HG02678 (cell line): ENCODE measurements around the gene EXD3.
"Not testable (repeated sequence)": the region's sequence is repeated elsewhere in the genome, so short reads cannot be mapped to it uniquely, and the experiment has no call there.

Experiments
- ATAC-seq: cut with Tn5 transposase; IDR thresholded peaks from one replicate; pipeline ENCODE4 v1.9.1; 2021; ENCODE audit warnings: mild to moderate bottlenecking, moderate library complexity; ENCODE audit not compliant: unreplicated experiment

EXD3 gene

GRCh38 chr9:137459601-137460362, 36.8 kb upstream of the EXD3 start:
- ATAC-seq, result no peak

DNA sequence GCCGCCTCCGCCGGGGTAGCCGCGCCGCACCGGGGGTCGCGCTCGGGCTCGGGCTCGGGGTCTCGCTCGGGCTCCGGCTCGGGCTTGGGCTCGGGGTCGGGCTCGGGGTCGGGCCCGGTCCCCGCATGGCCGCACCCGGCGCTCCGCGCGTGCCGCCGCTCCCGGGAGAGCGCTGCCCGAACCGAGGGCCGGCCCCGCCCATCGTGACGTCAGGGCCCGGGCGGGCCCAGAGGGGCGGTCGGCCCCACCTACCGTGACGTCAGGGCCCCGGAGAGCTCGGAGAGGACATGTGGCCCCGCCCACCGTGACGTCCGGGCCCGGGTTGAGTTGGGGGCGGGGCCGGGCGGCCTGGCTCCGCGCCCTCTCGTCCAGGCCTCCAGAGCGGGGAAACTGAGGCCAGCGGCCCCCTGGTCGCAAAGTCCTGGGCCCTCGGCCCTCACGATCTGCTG, 36.2 kb upstream of the EXD3 start, which contains the start of gene NSMF:
Gene NSMF, minus strand, starts transcription at position 183 of the 449 bp plus-strand sequence. CDS start 232 bp downstream, outside the sequence.
- ATAC-seq, result peak; percentile 72

DNA sequence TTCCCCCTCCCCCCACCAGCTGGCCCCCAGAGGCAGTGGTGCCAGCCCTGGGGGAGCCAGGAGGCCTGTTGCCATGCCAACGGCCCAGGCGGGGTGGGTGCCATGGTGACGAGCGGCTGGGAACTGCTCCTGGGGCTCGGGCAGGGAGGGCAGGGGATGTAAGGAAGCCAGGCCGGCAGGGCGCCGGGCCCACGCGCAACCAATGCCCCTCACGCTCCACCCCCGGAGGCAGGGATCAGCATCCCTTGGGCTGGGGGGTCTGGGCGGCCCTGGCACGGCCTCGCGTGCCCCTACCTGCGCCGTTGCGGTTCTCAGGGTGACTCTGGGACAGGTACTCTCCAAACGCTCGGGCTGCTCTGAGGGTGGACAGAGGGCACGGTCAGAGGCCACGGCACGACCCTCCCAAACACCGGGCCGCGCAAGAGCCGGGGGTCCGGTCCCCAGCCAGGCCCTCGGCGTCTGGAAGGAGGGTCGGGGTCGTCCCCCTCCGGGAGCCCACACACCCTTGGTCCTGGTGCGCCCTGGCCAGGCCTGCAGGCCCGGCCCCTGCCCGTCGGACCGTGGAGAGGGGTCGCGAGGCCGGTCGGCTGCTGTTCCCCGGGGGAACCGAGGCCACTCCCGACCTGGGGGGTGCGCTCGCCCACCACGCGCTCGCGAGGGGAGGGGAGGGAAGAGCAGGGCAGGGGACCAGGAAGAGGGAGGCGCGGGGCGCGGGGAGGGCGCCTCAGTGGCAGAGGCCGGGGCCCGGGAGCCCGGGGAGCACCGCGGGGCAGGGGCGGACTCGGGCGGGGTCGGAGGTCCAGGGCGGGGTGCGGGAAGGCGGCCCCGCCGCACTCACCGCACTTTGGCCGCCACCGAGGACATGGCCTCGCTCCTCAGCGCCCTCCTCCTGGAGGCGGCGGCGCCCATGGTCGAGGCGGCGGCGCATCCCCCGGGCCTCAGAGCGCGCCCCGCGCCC, 35.5 kb upstream of the EXD3 start:
- peak; percentile 16 for ATAC-seq

GRCh38 chr9:137457406-137458193, 34.6 kb upstream of the EXD3 start:
- ATAC-seq, result no peak

- no peak for ATAC-seq
These were observed 34.0 kb upstream of the EXD3 start for GRCh38 chr9:137456864-137457405.

DNA sequence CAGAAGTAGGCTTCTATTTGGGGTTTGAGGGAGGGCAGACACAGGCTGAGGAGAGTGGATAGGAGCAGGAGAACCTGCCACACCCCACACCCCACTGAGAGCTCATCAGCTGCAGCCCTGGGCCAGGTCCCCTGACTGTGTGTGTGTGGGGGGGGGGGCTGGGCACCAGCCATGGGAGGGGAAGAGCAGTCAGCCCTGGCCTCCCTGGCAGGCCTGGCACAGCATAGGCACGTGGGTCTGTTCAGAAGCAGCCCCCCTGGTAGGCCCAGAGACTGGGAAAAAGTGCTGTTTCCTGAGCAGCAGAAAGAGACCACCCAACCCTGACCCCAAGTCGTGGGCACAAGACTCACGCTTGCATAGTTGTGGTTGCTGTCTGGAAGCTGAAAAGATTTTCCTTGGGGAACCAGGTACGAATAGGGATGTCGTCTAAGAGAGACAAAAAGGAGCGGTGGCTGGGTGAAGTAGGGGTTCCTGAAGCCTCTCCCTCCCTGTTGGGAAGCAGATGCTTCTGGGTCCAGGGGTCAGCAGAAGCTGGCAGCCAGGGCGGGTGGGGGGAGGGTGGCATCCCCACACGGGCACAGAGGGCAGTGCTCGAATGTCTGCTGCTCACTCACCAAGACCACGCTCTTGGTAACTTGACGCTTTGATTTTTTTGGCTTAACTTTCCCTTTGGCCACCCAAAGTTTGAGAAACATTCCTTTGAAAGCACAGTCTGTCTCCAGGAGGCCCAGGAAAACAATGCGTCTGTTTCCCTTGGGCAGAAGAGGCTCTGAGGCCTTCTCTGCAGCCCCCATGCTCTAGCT, 33.3 kb upstream of the EXD3 start:
- ATAC-seq, result no peak

DNA sequence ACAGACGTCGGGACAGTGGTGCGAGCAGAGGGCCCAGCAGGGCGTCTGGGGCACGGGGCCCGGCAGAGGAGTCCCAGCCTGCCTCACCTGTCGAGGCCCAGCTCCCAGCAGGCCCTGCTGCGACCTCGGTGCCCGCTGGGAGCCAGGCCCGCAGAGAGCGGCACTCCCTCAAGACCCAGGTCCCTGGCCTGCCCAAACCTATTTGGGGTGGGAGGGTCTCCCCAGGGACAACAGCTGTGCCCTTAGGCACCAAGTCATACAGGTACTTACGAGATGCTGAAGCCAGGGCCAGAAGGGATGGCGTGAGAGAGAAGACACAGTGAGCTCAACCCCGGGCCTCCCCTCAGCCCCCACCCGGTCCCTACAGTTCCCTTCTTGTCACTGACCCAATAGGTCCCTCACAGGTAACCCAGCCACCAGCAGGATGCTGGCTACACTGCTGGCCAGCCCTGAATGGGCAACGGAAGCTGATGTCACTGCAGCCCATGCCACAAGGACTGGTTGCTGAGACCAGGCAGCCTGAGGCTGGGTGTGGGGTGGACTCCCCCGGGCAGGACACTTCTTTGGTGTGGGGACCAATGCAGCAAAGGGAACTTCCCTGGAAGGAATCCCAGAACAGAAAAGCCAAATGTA, 32.5 kb upstream of the EXD3 start:
- ATAC-seq, result no peak

- ATAC-seq, result no peak
These were observed 31.8 kb upstream of the EXD3 start for GRCh38 chr9:137454597-137455358.

DNA sequence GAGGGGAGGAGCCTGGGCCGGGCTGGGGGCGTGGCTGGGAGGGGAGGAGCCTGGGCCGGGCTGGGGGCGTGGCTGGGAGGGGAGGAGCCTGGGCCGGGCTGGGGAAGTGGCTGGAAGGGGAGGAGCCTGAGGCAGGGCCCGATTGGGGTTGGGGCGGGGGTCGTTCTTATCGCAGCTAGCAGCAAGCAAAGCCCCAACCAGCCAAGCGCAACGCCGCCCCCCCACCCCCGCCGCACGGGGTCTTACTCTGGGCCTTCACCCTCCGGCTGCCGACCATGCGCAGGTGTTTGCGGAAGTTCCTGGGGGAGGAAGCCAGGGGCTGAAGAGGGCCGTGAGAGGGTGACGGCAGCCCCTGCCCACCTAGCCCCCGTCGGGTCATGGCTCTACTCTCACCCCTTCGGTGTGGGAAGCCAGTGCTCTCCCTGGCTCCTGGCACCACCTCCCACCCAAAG, 31.2 kb upstream of the EXD3 start:
- ATAC-seq, result no peak

- ATAC-seq, result peak; percentile 68
These were observed 30.7 kb upstream of the EXD3 start for GRCh38 chr9:137453643-137454081.

- ATAC-seq, result no peak
These were observed 30.0 kb upstream of the EXD3 start for GRCh38 chr9:137452761-137453642.

GRCh38 chr9:137452006-137452760, 29.2 kb upstream of the EXD3 start:
- ATAC-seq, result no peak

GRCh38 chr9:137451264-137452005, 28.5 kb upstream of the EXD3 start:
- not testable (repeated sequence) for ATAC-seq

DNA sequence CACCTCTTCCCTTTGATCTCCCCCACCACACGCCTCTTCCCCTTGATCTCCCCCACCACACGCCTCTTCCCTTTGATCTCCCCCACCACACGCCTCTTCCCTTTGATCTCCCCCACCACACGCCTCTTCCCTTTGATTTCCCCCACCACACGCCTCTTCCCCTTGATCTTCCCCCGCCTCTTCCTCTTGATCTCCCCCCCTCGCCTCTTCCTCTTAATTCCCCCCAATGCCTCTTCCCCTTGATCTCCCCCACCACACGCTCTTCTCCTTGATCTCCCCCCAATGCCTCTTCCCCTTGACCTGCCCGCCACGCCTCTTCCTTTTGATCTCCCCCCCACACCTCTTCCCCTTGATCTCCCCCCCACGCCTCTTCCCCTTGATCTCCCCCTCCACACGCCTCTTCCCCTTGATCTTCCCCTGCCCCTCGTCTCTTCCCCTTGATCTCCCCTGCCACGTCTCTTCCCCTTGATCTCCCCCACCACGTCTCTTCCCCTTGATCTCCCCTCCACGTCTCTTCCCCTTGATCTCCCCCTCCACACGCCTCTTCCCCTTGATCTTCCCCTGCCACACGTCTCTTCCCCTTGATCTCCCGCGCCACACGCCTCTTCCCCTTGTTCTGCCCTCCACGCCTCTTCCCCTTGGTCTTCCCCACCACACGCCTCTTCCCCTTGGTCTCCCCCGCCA, 27.7 kb upstream of the EXD3 start:
- not testable (repeated sequence) for ATAC-seq

- no peak for ATAC-seq
These were observed 27.1 kb upstream of the EXD3 start for GRCh38 chr9:137449931-137450538.
